Endometrium (tissue), 2 donors: ENCODE measurements around the gene SUSD3.
"Not testable (repeated sequence)": the region's sequence is repeated elsewhere in the genome, so short reads cannot be mapped to it uniquely, and the experiment has no call there.

Source experiments
- FAIRE-seq: peaks from 2 replicates; lab custom pipeline; 2012; peaks lifted over from hg19 to GRCh38; lab: Jason Lieb, UNC
- donor health status: control.
- donor health status: control.

Gene SUSD3

GRCh38 chr9:93093877-93094657 is 35.6 kb downstream of the SUSD3 start:
- no peak for FAIRE-seq

- no peak for FAIRE-seq
These were observed 36.2 kb downstream of the SUSD3 start for GRCh38 chr9:93094658-93095204.

- FAIRE-seq, result no peak
These were observed 37.0 kb downstream of the SUSD3 start for GRCh38 chr9:93095205-93096130.

DNA sequence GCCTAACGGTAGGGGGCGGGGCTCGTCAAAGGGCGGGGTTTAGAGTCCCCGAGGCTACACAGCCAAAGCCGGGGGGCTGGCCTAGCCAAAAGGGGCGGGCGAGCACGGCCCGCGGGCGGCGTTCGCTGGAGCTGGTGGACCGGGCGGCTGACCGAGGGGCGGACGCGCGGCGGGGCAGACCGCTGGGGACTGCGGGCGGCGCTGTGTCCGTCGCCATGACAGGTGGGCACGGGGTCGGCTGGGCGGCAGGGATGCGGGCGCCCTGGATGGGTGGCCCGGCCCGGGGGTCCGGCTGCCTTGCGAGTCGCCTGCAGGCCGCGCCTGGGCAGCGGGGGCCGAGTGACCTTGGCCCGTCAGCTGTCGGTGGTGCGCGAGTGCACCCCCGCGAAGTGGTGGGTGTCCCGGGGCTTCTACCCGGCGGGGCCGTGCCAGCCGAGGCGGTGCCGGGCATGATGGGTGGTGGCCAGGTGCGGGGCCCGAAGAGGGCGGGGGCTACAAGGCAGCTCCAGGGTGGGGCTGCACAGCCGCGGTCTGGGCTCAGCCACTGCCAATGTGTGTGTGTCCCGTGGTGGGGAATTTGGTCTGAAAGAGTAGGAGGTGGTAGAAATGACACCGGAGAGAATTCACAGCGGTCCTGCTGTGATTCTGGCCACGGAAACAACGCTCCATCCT is 37.8 kb downstream of the SUSD3 start, which contains the start of gene CARD19:
CARD19 (plus strand) TSS at position 87 of the 672 bp plus-strand sequence; CDS start at position 216, 129 bp downstream.
- no peak for FAIRE-seq

- no peak for FAIRE-seq
These were observed 38.4 kb downstream of the SUSD3 start for GRCh38 chr9:93096811-93097382.

DNA sequence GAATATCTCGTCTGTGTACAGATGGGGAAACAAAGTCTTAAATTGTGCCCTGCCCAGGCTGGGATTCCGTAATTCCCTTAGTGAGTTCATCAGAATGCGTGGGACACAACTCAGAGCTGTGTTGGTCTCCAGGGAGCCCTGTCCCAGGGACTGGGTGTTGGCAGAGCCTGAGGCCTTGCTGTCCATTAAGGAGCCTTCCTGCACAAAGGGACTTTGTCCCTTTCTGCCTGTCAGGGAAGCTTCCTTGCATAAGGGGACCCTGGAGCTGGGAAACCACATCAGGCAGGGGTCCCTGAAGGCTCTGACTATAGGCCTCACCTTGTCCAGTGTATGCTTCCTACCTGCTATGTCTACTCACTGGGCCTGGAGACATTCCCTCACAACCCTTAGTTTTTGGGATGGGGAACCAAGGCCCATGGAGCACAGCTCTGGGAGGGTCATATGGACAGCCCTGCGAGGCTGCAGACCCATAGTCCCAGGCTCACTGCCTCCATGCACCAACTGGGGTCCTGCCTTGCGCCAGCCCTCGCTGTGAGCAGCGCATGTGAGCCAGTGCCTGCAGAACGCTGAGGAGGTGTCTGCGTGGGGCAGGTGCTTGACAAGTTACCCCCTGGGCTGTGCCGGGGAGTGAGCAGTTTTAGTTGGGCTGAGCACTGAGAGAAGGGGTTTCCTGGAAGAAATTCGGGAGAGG is 39.2 kb downstream of the SUSD3 start:
- FAIRE-seq, result no peak

DNA sequence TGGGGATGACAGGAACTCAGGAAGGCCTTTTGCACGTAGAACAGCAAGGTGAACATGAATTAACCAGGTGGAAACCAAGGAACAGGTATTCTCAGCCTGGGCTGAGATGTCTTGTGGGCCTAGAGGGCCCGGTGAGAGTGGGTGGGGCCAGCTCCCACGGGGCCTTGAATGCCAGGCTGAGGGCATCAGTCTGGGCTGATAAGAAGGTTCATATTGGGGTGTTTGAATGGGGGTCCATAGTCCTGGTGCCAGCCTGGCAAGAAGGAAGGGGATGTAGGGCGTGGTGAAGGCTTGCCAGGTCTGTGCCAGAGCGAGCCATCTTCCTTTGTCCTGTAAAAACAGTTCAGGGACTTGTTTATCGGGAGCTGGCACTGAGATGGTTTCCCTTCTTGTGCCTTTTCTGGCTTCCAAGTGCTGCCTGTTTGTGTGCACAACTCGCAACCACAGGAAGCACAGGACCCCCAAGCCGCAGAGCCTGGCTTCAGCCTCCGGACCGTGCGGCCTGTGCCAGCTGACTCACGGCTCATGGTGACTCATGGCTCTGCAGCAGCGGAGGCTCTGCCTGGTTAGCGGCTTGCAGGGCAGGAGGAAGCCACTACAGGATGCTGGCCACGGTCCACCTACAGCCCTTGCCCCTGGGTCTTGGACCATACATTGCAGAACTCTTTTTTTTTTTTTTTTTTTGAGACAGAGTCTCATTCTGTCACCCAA is 39.9 kb downstream of the SUSD3 start:
- no peak for FAIRE-seq

GRCh38 chr9:93099551-93100275 is 41.2 kb downstream of the SUSD3 start:
- no peak for FAIRE-seq

- no peak for FAIRE-seq
These were observed 41.8 kb downstream of the SUSD3 start for GRCh38 chr9:93100276-93100636.

- not testable (repeated sequence) for FAIRE-seq
These were observed 42.6 kb downstream of the SUSD3 start for GRCh38 chr9:93101086-93101485.

GRCh38 chr9:93105620-93106019 is 47.1 kb downstream of the SUSD3 start:
- no peak for FAIRE-seq

DNA sequence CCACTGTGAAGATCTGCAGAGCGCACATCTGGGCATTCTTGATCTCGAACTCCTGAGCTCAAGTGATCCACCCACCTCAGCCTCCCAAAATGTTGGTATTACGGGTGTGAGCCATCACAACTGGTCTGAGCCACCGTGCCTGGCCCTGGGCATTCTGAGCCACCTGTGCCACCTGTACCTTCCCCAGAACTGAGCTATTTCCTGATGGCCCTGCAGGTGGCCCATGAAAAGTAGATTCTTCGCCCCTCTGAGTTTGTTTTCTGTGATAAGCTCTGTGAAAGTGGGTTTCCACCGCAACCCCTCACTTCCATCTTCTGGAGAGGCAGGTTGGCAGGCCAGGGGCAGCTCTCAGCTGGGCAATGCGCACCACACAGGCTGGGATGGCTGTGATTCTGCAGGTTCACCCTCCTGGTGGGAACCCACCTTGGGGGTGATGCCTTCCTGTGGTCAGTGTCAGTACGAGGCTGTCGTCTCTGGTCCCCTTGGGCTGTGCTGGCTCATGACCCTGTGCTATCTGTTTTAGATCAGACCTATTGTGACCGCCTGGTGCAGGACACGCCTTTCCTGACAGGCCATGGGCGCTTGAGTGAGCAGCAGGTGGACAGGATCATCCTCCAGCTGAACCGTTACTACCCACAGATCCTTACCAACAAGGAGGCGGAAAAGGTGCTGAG is 48.8 kb downstream of the SUSD3 start:
- FAIRE-seq, result no peak

DNA sequence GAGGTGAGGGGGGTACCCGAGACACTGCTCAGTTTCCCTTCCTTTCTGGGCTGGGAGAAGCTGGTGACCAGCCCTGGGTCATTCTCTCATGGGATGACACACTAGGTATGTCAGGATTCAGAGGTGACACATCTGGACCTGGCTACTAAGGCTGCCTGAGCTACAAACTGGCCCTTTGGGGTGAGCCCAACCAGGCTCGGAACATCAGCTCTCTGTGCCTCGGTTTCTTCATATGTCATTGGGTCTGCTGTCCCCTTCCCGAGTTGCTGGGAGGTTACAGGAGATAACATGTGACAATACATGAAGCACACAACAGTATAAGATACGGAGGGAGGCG is 49.3 kb downstream of the SUSD3 start:
- FAIRE-seq, result no peak

DNA sequence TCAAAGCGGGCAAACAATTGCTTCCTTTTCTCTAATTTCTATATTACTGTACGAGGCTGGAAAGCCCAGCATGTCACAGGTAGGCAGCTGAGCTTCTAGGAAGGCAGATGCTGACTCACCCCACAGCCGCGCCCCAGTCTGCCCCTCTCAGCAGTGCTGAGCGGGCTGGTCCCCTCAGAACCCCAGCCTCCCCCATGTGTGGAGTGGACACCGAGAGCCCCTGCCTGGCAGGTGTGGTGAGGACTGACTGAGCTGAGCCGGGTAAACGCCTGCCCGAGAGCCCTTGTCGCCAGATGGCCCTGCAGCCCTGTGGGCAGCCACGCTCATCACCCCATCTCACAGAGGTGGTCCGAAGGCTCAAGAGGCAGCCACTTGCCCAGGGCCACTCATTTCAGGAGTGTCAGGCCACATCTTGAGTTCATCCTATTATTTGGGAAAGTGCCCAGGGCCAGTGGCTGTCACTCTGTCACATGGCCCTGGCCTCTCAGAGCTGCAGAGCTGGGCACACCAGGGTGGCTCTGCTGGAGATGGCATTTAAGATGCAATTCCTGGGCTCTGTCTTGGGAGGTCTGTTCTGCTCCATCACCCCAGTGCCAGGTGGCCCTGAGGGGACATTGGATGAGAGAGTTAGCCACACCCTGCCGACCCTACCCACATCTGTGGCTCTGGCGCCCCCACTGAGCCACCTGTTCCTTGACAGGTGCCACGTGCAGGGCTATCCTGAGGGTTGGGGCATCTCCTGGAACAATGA is 50.0 kb downstream of the SUSD3 start:
- no peak for FAIRE-seq

GRCh38 chr9:93110311-93110855 is 51.9 kb downstream of the SUSD3 start:
- FAIRE-seq, result no peak

DNA sequence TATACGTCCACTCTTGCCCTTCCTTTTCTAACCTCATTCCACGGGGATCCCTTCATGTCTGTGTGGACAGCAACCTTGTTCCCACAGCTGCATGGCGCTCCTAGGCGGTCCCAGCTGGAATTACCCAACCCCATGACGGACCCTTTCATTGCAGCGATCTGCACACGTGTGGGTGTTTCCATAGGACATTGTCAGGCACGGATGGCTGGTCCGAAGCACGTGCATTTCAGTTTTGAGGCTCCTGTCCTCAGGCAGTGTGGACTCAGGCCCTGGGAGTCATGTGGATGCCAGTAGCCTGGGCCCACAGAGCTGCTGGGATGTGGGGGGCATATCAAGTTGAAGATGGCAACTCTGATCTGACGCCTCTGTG is 52.5 kb downstream of the SUSD3 start:
- no peak for FAIRE-seq

DNA sequence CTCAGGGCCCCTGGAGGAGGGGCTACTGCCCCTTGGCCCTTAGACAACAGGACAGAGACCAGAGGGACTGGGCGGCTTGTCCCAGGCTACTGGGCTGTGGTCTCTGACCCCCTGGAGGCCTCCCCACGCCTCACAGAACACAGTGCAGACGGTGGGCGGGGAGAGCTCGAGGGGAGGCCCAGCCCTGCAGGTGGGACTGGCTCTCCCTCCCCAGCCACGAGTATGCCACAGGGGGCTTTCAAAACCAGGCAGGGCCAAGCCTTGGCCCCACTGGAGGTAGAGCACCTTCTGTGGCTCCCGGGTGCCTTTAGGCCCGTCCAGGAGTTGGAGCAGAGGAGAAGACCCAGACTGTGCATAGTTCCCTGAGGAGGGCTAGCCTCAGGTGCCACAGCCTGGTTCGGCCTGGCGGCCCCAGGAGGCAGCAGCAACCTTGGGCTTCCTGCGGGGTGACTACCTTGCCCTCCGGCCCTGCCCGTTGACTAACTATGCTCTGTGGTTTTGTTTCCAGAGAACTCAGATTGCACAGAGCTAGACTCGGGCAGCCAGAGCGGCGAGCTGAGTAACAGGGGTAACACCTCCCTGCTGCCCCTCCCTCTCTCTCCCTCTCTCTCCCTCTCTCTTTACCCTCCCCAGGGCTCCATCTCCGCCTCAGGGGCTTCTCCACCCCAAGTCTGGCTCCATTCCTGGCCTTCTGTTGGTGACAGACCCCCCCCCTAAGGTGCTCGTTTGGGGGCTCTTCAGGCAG is 53.0 kb downstream of the SUSD3 start:
- no peak for FAIRE-seq
